SH-SY5Y (cell line): ENCODE results near the gene CLDN12.

Experiments
- GATA2 ChIP-seq: IDR thresholded peaks from 2 replicates; pipeline ENCODE4 v1.6.1; 2011; ENCODE audit warnings: mild to moderate bottlenecking, low read depth, low read length
- GATA3 ChIP-seq: IDR thresholded peaks from 2 replicates; pipeline ENCODE4 v1.6.1; 2011; ENCODE audit warnings: low read depth, mild to moderate bottlenecking, low read length, moderate library complexity

CLDN12 gene

DNA sequence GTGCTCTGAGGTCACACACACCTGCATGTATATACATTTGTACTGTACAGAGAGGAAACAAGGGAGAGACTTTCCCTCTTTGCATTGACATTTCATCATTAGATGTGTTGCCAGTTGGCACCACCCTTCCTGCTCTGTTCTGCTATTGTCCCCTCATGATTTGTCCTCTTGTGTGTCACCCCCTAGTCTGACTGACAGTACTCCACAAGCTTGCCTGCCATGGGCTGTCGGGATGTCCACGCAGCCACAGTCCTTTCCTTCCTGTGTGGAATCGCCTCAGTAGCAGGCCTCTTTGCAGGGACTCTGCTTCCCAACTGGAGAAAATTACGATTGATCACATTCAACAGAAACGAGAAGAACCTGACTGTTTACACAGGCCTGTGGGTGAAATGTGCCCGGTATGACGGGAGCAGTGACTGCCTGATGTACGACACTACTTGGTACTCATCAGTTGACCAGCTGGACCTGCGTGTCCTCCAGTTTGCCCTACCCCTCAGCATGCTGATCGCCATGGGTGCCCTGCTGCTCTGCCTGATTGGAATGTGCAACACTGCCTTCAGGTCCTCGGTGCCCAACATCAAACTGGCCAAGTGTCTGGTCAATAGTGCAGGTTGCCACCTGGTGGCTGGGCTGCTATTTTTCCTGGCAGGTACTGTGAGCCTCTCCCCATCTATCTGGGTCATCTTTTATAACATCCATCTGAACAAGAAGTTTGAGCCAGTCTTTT lies 9.4 kb downstream of the CLDN12 start:
- TF ChIP-seq GATA3: no peak
- no peak for TF ChIP-seq GATA2

DNA sequence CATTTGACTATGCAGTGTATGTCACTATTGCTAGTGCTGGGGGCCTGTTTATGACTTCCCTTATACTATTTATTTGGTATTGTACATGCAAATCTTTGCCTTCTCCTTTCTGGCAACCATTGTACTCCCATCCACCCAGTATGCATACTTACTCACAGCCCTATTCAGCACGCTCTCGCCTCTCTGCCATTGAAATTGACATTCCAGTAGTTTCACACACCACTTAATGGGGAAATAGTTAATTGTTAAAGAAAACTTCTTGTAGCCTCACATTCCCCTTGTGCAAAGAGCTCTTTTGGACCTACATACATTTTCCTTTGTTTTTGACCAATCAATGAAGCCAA lies 9.9 kb downstream of the CLDN12 start:
- TF ChIP-seq GATA3: no peak
- TF ChIP-seq GATA2: no peak

DNA sequence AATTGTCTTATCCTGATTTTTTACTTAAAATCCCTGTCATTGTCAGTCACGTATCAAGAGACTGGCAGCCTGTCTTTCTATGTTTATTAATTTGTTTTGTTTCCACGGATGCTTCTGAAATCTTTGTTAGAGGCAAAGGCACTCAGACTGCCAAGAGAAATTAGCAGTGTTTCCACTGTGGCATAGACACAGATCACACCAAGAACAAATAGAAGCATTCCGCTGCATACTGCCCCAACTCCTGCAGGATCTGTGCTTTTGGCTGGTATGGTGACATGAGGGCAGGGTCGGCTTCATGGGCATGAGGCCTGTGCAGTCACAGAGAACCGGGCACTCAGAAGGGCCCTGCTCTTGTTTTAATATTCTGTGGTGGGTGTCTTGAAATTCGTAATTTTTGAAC lies 18.4 kb downstream of the CLDN12 start:
- TF ChIP-seq GATA2 (no peak), GATA3 (no peak)

DNA sequence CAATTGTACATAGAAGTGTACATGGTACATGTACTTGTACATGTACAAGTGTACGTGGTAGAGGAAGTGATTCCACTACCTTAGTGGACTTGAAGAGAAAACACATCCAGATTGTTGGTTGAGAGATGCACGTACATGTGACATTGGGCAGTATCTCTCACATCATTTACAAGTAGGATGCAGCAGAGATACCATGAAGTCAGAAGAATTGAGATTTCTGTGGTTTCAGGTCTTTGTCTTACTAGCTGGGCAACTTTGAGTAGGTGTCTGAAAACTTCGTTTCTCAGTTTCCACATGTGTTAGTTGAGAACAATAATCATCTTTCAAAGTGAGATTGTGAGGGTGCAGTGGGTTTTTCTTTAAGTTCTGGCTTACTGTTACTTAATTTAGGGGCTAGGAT lies 21.5 kb downstream of the CLDN12 start:
- TF ChIP-seq GATA3 (no peak), GATA2 (no peak)

DNA sequence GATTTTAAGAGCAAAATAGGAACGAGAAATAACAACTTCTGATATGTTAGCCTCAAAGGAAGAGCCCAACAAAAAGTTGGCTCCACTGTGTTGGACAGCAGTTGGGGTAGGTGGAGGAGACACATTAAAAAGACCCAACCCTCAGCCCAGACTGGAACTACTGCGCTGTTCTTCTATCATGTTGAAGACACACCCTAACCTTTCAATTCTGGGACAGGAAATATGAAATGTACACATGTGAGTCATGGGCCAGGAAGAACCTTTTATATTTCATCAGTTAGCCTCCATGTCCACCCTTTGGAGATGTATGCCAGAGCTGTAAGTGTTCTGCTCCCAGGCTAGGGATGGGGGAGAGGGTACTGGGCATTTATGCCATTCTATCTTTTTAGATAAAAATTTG lies 22.1 kb downstream of the CLDN12 start:
- TF ChIP-seq GATA2: no peak
- TF ChIP-seq GATA3: no peak

DNA sequence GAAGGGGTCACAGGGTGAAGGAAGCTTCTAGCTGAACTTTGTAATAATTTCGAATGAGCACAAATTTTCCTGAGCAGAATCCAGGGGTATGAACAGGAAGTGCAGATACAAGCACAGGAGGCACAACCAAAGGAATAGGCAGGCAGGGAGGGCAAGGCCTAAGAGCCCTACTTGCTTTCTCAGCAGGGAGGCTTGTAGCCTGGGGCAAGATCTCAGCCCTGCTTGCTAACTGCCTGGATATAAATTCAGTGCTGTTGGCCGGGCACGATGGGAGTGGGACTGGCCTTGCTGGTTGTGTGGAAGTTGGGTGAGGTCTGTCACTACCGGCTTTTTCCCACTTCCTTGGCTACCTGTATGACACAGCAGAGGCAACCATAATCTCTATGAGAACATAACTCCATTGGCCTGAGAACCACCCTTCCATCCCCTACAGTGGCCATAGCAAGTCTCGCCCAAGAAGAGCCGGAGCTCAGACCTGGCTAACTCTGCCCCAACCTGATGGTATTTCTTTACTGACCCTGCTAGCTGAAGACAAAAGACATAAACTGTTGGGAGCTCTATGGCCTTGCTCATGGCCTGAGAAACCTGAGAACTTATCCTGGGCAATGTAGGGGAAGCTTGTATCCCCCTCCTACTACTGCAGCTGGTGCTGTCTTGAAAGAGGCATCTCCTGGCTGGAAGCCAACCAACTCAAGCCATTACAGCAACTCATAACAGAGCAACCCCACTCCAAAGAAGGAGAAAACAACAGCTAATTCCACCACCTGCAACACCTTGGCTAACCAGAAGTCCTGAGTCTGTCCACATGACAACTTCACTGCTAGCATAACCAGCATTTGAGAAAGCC lies 27.6 kb downstream of the CLDN12 start:
- TF ChIP-seq GATA3 (no peak), GATA2 (no peak)

DNA sequence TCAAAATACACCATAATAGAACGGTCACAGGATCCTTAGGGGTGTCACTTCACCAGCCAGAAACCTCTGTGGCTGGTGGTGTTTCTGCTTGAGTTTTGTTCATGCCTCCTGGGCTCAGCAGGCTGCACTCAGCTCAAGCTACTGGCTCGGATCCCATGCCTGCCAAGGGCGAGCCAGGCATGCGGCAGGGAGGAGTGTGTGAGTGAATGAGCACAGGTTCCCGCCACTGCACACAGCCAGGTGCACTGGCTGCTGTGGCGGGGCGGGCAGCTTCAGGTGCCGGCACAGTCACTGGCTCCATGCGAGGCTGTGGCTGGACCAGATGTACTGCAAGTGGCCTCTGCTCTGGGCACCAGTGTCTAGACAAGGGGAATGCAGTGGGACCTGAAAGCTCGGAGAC lies 29.5 kb downstream of the CLDN12 start:
- no peak for TF ChIP-seq GATA2
- TF ChIP-seq GATA3: no peak

DNA sequence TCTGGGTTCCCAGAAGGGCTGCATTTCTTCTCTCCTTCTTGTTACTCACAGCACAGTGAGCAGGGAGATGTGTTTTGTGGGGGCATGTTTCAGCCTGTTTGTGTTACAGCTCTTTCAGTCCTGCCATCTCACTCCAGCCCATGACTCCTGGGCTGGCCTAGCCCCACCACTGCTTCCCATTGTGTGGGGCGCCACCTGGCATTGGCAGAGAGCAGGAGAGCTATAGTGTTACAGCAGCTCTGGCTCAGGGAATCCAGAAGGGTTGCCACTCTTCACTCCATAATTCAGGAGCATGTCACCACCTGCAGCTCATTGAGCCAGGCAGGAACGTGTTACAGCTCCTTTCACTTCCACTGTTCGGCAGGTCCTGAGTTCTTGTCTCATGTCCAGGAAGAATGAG lies 30.0 kb downstream of the CLDN12 start:
- no peak for TF ChIP-seq GATA2
- no peak for TF ChIP-seq GATA3

DNA sequence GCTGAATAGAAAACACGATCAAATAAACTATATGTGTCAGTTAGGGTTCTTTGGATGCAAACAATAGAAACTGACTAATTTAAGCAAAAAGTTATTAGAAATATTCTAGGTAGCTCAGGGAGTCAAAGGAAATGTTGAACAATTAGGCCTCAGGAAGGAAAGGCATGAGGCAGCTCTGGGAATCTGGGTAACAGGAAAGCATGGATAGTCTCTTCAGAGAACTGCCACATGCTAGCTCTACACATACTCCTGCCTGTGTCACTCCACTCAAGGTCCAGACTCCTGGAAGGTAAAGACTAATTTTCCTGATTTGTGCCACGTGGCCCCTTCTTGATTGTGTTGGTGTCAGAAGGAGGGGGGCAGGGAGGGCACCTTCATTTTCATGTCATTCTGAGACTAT lies 42.4 kb downstream of the CLDN12 start:
- TF ChIP-seq GATA2 (no peak), GATA3 (no peak)

DNA sequence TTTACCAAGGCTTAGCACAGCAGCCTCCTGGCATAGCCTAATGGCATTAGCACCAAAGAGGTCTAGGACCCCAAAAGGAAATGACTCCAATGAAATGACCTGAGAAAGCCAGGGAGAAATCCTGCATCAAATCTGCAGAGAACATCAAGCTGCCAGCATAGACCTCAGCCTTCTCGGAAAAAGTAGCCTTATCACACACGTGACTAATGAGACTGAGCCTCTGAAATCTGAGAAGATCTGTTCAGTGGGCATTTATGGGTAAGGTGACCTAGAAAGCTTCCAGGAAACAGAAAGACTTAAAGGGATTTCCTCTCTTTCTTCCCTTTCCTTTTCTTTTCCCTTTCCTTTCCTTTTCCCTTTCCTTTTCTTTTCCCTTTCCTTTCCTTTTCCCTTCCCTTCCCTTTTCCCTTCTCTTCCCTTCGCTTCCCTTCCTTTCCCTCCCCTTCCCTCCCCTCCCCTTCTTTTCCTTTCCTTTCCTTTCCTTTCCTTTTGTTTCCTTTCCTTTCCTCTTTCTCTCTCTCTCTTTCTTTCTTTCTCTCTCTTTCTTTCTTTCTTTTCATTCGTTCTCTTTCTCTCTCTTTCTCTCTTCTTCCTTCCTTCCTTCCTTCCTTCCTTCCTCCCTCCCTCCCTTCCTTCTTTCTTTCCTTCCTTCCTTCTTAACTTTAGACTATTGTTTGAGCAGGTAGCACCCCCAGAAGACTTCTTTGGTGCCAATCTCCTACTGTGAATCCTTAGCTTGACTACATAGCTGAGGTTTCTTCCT lies 43.1 kb downstream of the CLDN12 start:
- TF ChIP-seq GATA2: no peak
- no peak for TF ChIP-seq GATA3

DNA sequence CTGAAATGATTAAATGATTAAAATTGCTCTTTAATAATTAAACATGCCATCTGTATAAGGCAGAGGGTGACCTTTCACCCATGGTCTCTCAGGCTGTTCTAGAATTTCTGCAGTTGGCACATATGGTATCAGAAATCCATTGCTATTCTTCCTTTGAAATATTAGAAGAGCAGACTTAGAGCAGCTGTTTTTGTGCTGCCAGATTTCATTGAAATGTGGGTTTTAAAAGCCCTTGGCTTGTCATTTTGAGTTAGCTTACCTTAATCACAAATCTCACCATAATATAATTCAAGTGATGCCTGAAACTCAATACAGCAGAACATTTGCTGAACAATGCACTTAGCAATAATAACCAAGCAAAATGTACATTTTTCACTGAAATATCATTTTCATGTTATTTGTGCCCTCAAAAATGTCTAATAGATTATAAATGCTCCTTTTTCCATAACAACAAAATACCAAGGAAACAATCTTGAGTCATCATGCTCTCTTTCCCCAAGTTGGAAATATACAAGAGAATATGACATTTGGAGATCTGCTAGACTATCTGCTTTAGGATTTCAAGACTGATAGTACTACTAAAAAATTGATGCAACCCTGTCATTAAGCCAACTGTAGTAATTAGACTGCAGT lies 50.1 kb downstream of the CLDN12 start:
- TF ChIP-seq GATA2 (no peak), GATA3 (no peak)

DNA sequence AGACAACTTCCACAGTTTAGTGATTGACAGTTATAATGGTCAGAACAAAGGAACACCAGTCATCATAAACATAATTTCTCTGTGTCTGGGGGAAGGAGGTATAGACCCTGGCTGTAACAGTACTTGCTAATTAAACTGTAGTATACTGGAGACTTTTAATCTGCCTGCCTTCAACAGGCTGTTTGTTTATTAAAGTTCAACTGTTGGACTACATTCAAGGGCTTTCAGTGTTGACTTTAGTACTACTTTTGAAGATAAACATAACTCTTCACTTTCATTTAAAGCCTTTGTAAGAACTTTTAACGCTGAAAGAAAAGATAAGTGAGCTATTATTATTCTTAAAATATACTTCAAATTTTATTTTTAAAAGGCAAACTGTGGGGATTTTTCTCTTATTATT lies 50.7 kb downstream of the CLDN12 start:
- TF ChIP-seq GATA3 (no peak), GATA2 (no peak)

DNA sequence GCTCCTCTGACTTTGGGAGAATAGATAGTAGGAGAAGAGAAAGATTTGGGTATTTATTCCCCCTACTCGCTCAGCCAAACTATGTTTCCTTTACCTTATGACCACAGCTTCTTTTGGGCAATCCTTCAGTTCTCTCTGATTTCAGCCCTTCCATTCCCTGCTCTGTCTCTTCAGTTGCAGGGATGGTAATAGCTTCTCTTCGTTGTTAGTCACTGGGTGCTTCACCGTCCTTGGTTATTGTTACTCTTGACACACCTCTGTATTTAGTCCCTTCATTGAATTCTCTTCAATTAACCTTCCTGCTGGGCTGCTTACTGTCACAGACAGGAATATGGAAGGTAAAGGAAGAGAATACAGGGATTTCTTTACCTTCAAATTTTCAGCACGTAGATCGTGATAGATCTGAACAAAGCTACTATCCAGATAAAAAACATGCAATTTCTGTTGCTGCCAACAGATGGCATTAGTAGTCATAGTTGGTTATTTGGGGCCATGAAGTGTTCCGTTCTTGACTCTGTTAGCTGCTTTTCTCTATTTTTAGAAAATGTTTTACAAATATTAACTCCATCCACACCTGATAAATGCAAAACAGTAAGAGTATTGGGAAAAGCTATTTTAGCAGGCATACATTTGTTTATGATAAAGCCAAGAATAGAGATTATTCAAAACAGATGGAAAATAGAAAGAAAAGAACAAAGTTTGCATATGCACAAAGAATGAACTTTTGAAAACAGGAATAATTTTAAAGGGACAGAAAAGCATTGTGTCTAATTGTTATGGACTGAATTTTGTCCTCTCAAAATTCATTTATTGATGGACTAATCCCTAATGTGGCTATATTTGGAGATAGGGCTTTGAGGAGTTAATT lies 52.1 kb downstream of the CLDN12 start:
- no peak for TF ChIP-seq GATA3
- TF ChIP-seq GATA2: no peak
